ENCODE results near the gene ALOX5.

- TF ChIP-seq, protein P1, sequence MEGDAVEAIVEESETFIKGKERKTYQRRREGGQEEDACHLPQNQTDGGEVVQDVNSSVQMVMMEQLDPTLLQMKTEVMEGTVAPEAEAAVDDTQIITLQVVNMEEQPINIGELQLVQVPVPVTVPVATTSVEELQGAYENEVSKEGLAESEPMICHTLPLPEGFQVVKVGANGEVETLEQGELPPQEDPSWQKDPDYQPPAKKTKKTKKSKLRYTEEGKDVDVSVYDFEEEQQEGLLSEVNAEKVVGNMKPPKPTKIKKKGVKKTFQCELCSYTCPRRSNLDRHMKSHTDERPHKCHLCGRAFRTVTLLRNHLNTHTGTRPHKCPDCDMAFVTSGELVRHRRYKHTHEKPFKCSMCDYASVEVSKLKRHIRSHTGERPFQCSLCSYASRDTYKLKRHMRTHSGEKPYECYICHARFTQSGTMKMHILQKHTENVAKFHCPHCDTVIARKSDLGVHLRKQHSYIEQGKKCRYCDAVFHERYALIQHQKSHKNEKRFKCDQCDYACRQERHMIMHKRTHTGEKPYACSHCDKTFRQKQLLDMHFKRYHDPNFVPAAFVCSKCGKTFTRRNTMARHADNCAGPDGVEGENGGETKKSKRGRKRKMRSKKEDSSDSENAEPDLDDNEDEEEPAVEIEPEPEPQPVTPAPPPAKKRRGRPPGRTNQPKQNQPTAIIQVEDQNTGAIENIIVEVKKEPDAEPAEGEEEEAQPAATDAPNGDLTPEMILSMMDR (IDR thresholded peaks at IDR 0.05; ENCODE audit: low read length): no peak
- TF ChIP-seq EZH2phosphoT487 (IDR thresholded peaks at IDR 0.05; ENCODE audit: low read length) (no peak), EZH2 (optimal IDR thresholded peaks at IDR 0.05; ENCODE audit: low read depth, low read length) (no peak)
Observed at GRCh38 chr10:45463244-45464116, 89.5 kb downstream of the ALOX5 start.
